Frontal cortex (tissue), 4 donors: Measurements from ENCODE around the gene BDP1. TPM values are rescaled to one million over a fixed set of nuclear protein-coding genes. Genes with fewer than 3 reads are reported as not detected.
"Not testable (repeated sequence)": the region's sequence is repeated elsewhere in the genome, so short reads cannot be mapped to it uniquely, and the experiment has no call there.

Experiments used
- DNase-seq, 2 donors: peaks; one replicate each; pipeline ENCODE4 v3.0.0; 2012; ENCODE audit warnings: low spot score in 2 of 2
- FAIRE-seq: peaks from 2 replicates; lab custom pipeline; 2012; peaks lifted over from hg19 to GRCh38; lab: Jason Lieb, UNC
- total RNA-seq: library from RNA; depleted of rRNA; stranded (reverse); fragments of >200 nt; gene quantifications from one replicate; pipeline ENCODE4 v1.2.3, GENCODE V29; 2014
- donor health status: control.
- donor health status: control.
- donor health status: control.

BDP1 gene
- total RNA-seq, 1 donor from 2014 or later: 87.2 TPM

GRCh38 chr5:71460693-71461092, 5.2 kb downstream of the BDP1 start:
- DNase-seq (no peak), FAIRE-seq (no peak)

- DNase-seq (no peak), FAIRE-seq (no peak)
These were observed 5.9 kb downstream of the BDP1 start for GRCh38 chr5:71461360-71461759.

GRCh38 chr5:71471193-71471592, 15.7 kb downstream of the BDP1 start:
- FAIRE-seq (no peak), DNase-seq (no peak)

GRCh38 chr5:71475788-71476384, 20.4 kb downstream of the BDP1 start:
- FAIRE-seq (no peak), DNase-seq (peak in 1 of 2 donors; percentile 15)

GRCh38 chr5:71481441-71481840, 26.0 kb downstream of the BDP1 start:
- FAIRE-seq: no peak

GRCh38 chr5:71482132-71482531, 26.7 kb downstream of the BDP1 start:
- no peak for FAIRE-seq
- no peak for DNase-seq

More at GRCh38 chr5:71481441-71481840, 26.0 kb downstream of the BDP1 start:
- DNase-seq: no peak

GRCh38 chr5:71483355-71483754, 27.9 kb downstream of the BDP1 start:
- DNase-seq: no peak
- no peak for FAIRE-seq

GRCh38 chr5:71492817-71493615, 37.6 kb downstream of the BDP1 start:
- DNase-seq: no peak
- no peak for FAIRE-seq

- not testable (repeated sequence) for FAIRE-seq, DNase-seq
These were observed 38.8 kb downstream of the BDP1 start for GRCh38 chr5:71494202-71494601.

- FAIRE-seq: not testable (repeated sequence)
These were observed 43.3 kb downstream of the BDP1 start for GRCh38 chr5:71498756-71499155.

GRCh38 chr5:71503536-71503935, 48.1 kb downstream of the BDP1 start:
- DNase-seq: no peak
- no peak for FAIRE-seq

More at GRCh38 chr5:71498756-71499155, 43.3 kb downstream of the BDP1 start:
- not testable (repeated sequence) for DNase-seq

GRCh38 chr5:71522151-71522550, 66.7 kb downstream of the BDP1 start:
- FAIRE-seq (no peak), DNase-seq (no peak)

GRCh38 chr5:71525611-71526010, 70.2 kb downstream of the BDP1 start:
- FAIRE-seq, DNase-seq: not testable (repeated sequence)

GRCh38 chr5:71528206-71528605, 72.8 kb downstream of the BDP1 start:
- DNase-seq (no peak), FAIRE-seq (no peak)

- no peak for DNase-seq
- no peak for FAIRE-seq
These were observed 74.2 kb downstream of the BDP1 start for GRCh38 chr5:71529682-71530081.

GRCh38 chr5:71533142-71533541, 77.7 kb downstream of the BDP1 start:
- DNase-seq: no peak
- no peak for FAIRE-seq

- DNase-seq: no peak
- no peak for FAIRE-seq
These were observed 78.2 kb downstream of the BDP1 start for GRCh38 chr5:71533615-71534014.

- FAIRE-seq (no peak), DNase-seq (no peak)
These were observed 82.2 kb downstream of the BDP1 start for GRCh38 chr5:71537687-71538086.

- not testable (repeated sequence) for DNase-seq, FAIRE-seq
These were observed 95.4 kb downstream of the BDP1 start for GRCh38 chr5:71550885-71551284.

GRCh38 chr5:71551582-71551981, 96.1 kb downstream of the BDP1 start:
- DNase-seq, FAIRE-seq: not testable (repeated sequence)

- not testable (repeated sequence) for FAIRE-seq
These were observed 96.7 kb downstream of the BDP1 start for GRCh38 chr5:71552026-71552749.

More at GRCh38 chr5:71552026-71552749, 96.7 kb downstream of the BDP1 start:
- not testable (repeated sequence) for DNase-seq
